Stimulated activated naive CD4-positive, alpha-beta T cell (primary cell): ENCODE measurements around the gene OSBPL5.
"Not testable (repeated sequence)": the region's sequence is repeated elsewhere in the genome, so short reads cannot be mapped to it uniquely, and the experiment has no call there.

Experiments
- DNase-seq, 6 experiments: peaks; one replicate each; lab custom pipeline; 2025; lab: John Stamatoyannopoulos, UW

OSBPL5 gene

GRCh38 chr11:3120071-3120792 lies 44.9 kb downstream of the OSBPL5 start:
- no peak for DNase-seq

- no peak for DNase-seq
Measured at GRCh38 chr11:3119141-3119821, 45.8 kb downstream of the OSBPL5 start.

- DNase-seq = no peak
Measured at GRCh38 chr11:3115321-3115720, 49.8 kb downstream of the OSBPL5 start.

GRCh38 chr11:3113661-3114060 lies 51.4 kb downstream of the OSBPL5 start:
- not testable (repeated sequence) for DNase-seq

- DNase-seq = no peak
Measured at GRCh38 chr11:3111919-3112690, 53.0 kb downstream of the OSBPL5 start.

GRCh38 chr11:3111466-3111865 lies 53.6 kb downstream of the OSBPL5 start:
- DNase-seq = no peak

GRCh38 chr11:3109921-3110706 lies 55.0 kb downstream of the OSBPL5 start:
- DNase-seq = peak in 4 of 6 experiments; percentile 8 to 27 (median 22)

GRCh38 chr11:3109434-3109833 lies 55.7 kb downstream of the OSBPL5 start:
- no peak for DNase-seq

- DNase-seq = no peak
Measured at GRCh38 chr11:3108183-3108721, 56.9 kb downstream of the OSBPL5 start.

GRCh38 chr11:3107608-3108182 lies 57.4 kb downstream of the OSBPL5 start:
- DNase-seq = no peak

GRCh38 chr11:3106736-3107524 lies 58.2 kb downstream of the OSBPL5 start:
- DNase-seq = no peak

GRCh38 chr11:3105791-3106735 lies 59.0 kb downstream of the OSBPL5 start:
- DNase-seq = no peak

- DNase-seq = no peak
Measured at GRCh38 chr11:3104961-3105790, 59.9 kb downstream of the OSBPL5 start.

- DNase-seq = no peak
Measured at GRCh38 chr11:3104051-3104714, 60.9 kb downstream of the OSBPL5 start.

GRCh38 chr11:3103076-3103475 lies 62.0 kb downstream of the OSBPL5 start:
- no peak for DNase-seq

GRCh38 chr11:3102641-3102921 lies 62.5 kb downstream of the OSBPL5 start:
- no peak for DNase-seq

- DNase-seq = no peak
Measured at GRCh38 chr11:3101921-3102640, 63.0 kb downstream of the OSBPL5 start.

GRCh38 chr11:3099178-3099577 lies 65.9 kb downstream of the OSBPL5 start:
- DNase-seq = no peak
